Thymus (tissue), 11 donors: ENCODE results near the gene TSPEAR. TPM values are rescaled to one million over a fixed set of nuclear protein-coding genes. Genes with fewer than 3 reads are reported as not detected.

ENCODE experiments used
- DNase-seq, 9 donors: peaks; one replicate each; pipeline ENCODE4 v3.0.0-alpha.2; 2013; ENCODE audit warnings: low spot score in 9 of 9, low read depth in 6 of 9, missing footprints in 1 of 9
- H3K27ac ChIP-seq, 2 donors: one replicate each; pipeline ENCODE4 v1.5.1; 2013; ENCODE audit warnings: control low read depth in 1 of 2, low read depth in 1 of 2, low read length in 1 of 2, mild to moderate bottlenecking in 1 of 2, moderate library complexity in 1 of 2
- H3K27me3 ChIP-seq, 2 donors: one replicate each; pipeline ENCODE4 v1.5.1; 2013; ENCODE audit warnings: low read length in 1 of 2; ENCODE audit not compliant: control insufficient read depth in 2 of 2, insufficient read depth in 1 of 2
- H3K36me3 ChIP-seq, 2 donors: one replicate each; pipeline ENCODE4 v1.5.1; 2013; ENCODE audit warnings: low read length in 1 of 2, mild to moderate bottlenecking in 1 of 2, moderate library complexity in 1 of 2; ENCODE audit not compliant: control insufficient read depth in 2 of 2, insufficient read depth in 2 of 2
- H3K4me1 ChIP-seq, 2 donors: one replicate each; pipeline ENCODE4 v1.5.1; 2013; ENCODE audit warnings: low read length in 2 of 2; ENCODE audit not compliant: control insufficient read depth in 2 of 2, insufficient read depth in 2 of 2
- H3K4me3 ChIP-seq, 2 donors: one replicate each; pipeline ENCODE4 v1.5.1; 2013; ENCODE audit warnings: low read length in 2 of 2, control low read depth in 1 of 2, mild to moderate bottlenecking in 1 of 2
- H3K9me3 ChIP-seq, 2 donors: one replicate each; pipeline ENCODE4 v1.5.1; 2013; ENCODE audit warnings: low read length in 1 of 2, mild to moderate bottlenecking in 1 of 2; ENCODE audit not compliant: control insufficient read depth in 2 of 2, insufficient read depth in 1 of 2
- WGBS: extraction: QIAGEN DNeasy Blood & Tissue Kit; methylation state at CpG from one replicate; pipeline ENCODE4 v1.1.7; 2013; 5-methylcytosine and 5-hydroxymethylcytosine counted together
- polyA plus RNA-seq: library from polyadenylated mRNA; stranded (reverse); fragments of 200-250 nt; gene quantifications from one replicate; pipeline ENCODE4 v1.2.3, GENCODE V29; 2013
- total RNA-seq: library from RNA; stranded (reverse); fragments of 120-200 nt; gene quantifications from one replicate; pipeline ENCODE4 v1.2.4, GENCODE V29; 2013
- donor health status: healthy.

Gene TSPEAR
- total and polyA plus RNA-seq, 2 donors = 0.07 to 0.38 TPM

DNA sequence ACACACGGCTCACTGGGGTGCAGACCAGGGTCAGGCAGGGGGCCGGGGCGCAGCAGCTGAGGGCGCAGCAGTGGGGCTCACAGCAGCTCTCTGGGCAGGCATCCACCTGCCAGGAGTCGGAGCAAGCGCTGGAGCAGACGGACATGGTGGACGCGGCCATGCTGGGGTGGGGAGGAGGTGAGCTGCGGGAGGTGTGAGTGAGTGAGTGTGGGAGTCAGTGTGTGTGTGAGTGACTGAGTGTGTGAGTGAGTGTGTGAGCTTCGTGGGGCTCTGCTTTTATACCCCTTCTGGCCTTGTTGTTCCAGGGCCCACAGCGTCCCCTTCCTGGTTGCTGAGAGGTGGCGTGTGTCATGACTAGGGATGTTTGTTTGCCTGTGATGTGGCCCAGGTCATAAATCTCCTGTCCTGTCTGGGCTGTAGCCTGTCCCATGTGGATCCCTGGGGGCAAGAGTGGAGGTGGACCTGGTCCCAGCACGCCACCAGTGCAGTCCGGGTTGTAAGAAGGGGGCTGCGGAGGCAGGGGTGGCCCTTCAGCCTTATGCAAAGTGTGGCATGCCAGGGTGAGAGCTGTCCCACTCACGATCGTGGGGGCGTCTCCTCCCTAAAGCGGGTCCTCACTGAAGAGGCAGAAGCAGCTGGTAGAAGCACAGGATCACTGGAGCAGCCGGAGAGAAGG is 171.2 kb downstream of the TSPEAR start, which contains the start of gene KRTAP10-1:
TSS of gene KRTAP10-1 (minus strand) at position 205 of the 676 bp plus-strand sequence. CDS start at position 160, 45 bp downstream.
- Histone ChIP-seq H3K27ac (no peak within 1 kb of the TSS), H3K27me3 (peaks cover 0 to 4% of the 10 kb centered on the region in 2 donors), H3K9me3 (no peaks in the 10 kb centered on the region), H3K4me1 (no peaks in the 10 kb centered on the region), H3K36me3 (no peaks in the 10 kb centered on the region), H3K4me3 (no peak within 1 kb of the TSS)
- no peak for DNase-seq
- 82% methylated on average over 21 of the region's 21 CpGs for WGBS

DNA sequence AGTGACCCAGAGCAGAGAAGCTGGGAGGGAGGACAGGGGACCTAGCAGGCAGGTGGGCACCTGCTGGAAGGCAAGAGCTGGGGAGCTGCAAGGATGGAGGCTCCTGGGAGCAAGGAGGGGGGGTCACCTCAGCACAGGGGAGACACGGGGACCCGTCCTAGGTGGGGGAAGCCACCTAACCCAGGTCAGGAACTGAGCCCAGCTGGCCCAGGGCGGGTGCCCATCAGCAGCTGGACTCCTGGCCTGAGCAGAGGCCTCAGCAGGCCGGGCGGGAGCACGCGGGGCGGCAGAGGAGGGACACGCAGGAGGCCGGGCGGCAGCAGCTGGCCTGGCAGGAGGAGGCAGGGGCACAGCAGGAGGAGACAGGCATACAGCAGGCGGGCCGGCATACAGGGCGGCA is 172.3 kb downstream of the TSPEAR start:
- DNase-seq = no peak
- H3K27ac ChIP-seq = no peak overlapping the region
- H3K36me3 ChIP-seq = no peaks in the 10 kb centered on the region
- no peaks in the 10 kb centered on the region for H3K4me1 ChIP-seq
- 80% methylated on average over 14 of the region's 14 CpGs for WGBS
- peaks cover 0 to 4% of the 10 kb centered on the region in 2 donors for H3K27me3 ChIP-seq
- H3K4me3 ChIP-seq = no peak overlapping the region
- no peaks in the 10 kb centered on the region for H3K9me3 ChIP-seq

DNA sequence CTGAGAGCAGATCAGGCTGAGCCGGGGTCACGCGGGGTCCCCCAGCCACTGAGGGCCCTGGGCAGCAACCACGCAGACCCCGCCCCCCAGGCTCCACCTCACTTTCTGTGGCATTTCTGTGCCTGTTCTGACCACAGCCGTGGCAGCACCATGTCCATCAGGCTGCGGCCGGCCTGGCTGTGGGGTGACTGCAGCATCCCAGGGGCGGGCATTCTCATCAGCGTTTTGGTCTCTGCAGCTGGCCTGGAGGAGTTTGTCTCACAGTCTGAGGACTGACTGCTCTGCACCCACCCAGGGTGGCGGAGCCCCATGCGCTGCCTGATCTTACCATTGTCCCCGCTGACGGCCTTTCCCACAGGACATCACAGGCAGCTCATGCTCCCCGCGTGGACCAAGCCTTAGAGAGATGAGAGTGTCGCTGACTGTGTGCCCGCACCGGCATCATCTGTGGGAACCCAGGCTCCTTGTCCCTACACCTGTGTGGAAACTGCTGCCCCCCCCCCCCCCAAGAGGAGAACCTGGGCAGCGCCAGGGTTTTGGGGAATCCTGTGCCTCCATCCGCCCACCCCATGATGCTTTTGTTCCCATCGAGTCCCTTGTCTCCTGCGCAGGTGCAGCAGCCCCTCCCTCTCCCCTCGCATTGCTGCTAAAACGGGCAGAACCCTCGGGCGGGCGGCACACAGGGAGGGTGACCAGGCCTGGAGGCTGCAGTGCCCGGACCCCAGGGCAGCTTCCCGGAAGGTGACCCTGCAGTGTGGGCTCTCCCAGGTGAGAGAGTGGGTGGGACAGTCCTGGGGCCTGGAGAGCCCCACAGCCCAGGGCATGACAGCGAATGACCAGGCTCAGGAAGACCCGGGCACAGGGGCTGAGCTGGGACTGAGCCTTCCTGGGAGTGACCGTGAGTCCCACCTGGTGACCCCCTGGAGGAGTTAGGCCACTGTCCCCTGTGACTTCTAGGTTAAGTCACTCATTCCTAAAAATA is 173.2 kb downstream of the TSPEAR start:
- Histone ChIP-seq H3K27ac (no peak overlapping the region), H3K36me3 (no peaks in the 10 kb centered on the region), H3K4me1 (no peaks in the 10 kb centered on the region), H3K4me3 (no peak overlapping the region), H3K9me3 (no peaks in the 10 kb centered on the region), H3K27me3 (peaks cover 0 to 4% of the 10 kb centered on the region in 2 donors)
- WGBS = 96% methylated on average over 33 of the region's 33 CpGs
- no peak for DNase-seq

DNA sequence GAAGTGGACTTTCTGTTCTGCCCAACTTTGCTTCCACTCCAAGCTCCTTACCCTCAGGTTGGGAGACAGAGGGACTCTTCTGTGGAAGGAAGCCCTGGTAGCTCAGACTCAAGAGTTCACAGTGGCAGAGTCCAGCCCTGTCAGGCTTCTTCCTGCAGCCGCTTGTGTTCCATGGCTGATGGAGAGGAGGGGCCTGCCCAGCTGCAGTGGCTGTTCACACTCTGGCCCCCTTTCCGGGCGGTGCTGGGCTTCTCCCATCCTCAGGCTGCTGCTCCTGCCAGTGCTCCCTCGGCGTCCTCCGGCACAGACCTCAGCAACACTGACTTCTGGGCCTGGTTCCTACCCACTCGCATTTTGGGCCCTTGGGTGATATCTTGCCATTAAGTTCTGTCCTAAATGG is 175.4 kb downstream of the TSPEAR start:
- H3K27me3 ChIP-seq = peaks cover 0 to 4% of the 10 kb centered on the region in 2 donors
- no peak for DNase-seq
- no peaks in the 10 kb centered on the region for H3K36me3 ChIP-seq
- WGBS = 80% methylated on average over 7 of the region's 7 CpGs
- H3K4me1 ChIP-seq = no peaks in the 10 kb centered on the region
- H3K27ac ChIP-seq = no peak overlapping the region
- no peak overlapping the region for H3K4me3 ChIP-seq
- no peaks in the 10 kb centered on the region for H3K9me3 ChIP-seq

DNA sequence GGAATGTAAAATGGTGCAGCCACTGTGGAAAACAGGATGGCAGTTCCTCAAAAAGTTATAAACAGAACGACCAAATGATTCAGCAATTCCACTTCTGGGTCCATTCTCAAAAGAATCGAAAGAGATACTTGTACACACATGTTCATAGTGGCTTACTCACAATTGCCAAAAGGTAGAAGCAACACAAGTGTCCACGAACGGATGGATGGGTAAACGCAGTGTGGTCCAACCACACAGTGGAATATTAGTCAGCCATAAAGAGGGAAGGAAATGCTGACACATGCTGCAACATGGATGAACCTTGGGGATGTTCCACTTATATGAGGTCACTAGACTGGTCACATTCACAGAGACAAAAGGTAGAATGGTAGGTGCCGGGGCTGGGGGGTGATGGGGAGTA is 176.7 kb downstream of the TSPEAR start:
- Histone ChIP-seq H3K9me3 (no peaks in the 10 kb centered on the region), H3K27me3 (peaks cover 0 to 2% of the 10 kb centered on the region in 2 donors), H3K4me1 (no peaks in the 10 kb centered on the region), H3K4me3 (no peak overlapping the region), H3K36me3 (no peaks in the 10 kb centered on the region), H3K27ac (no peak overlapping the region)
- DNase-seq = no peak
- WGBS = 92% methylated on average over 6 of the region's 6 CpGs

DNA sequence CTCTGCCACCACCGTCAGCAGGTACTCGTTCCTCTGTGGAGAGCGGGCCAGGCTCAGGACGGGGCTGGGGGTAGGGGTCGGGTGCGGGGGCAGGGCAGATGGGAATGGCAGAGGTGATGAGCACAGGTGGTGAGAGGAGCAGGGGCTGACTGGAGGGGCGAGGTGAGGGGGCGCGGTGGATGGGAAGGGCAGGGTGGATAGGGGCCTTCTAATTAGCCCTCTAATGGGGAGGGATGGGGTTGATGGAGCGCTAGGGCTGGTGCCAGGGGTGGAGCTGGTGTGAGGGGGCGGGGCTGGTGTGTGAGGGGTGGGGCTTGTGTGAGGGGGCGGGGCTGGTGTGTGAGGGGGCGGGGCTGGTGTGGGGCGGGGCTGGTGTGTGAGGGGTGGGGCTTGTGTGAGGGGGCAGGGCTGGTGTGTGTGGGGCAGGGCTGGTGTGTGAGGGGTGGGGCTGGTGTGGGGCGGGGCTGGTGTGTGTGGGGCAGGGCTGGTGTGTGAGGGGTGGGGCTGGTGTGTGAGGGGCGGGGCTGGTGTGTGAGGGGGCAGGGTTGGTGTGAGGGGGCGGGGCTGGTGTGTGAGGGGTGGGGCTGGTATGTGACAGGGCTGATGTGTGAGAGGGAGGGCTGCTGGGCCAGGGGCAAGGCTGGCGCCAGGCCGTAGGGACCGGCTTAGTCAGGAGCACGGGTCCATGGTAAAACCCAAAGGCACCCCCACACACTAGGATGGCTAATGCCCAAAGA is 177.3 kb downstream of the TSPEAR start:
- H3K4me3 ChIP-seq = no peak overlapping the region
- DNase-seq = no peak
- WGBS = 93% methylated on average over 21 of the region's 21 CpGs
- H3K27ac ChIP-seq = no peak overlapping the region
- no peaks in the 10 kb centered on the region for H3K4me1 ChIP-seq
- H3K9me3 ChIP-seq = no peaks in the 10 kb centered on the region
- H3K36me3 ChIP-seq = no peaks in the 10 kb centered on the region
- H3K27me3 ChIP-seq = peaks cover 0 to 2% of the 10 kb centered on the region in 2 donors

DNA sequence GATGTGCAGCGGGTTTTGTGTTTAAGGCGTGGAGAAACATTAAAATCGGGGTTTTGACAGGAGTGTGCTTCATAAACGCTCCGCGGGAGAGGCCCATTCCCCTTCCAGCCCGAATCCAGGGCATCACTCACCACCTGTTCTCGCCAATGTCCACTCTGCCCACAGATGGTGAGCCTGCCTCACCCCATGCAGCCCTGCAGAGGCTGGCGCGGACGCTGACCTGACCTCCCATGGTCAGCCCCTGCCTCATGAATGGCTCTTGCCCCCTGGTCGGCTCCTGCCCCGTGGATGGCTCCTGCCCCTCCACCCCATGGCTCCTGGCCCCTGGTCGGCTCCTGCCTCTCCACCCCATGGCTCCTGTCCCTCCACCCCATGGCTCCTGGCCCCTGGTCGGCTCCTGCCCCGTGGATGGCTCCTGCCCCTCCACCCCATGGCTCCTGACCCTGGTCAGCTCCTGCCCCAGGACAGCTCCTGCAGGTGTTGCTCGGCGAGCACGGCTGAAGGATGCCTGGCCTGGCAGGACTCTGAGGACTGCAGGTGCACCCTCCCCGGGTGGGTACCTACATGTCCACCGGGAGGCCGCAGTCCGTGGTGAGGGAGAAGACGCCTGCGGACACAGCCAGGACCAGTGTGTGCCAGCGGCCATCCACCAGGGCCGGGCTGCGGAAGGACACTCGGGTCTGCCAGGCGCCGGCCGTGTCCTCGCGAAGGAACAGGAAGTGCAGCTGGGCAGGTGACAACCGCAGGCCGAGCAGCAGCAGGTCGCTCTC is 178.1 kb downstream of the TSPEAR start:
- Histone ChIP-seq H3K36me3 (no peaks in the 10 kb centered on the region), H3K4me1 (no peaks in the 10 kb centered on the region), H3K4me3 (no peak overlapping the region), H3K9me3 (no peaks in the 10 kb centered on the region), H3K27ac (no peak overlapping the region), H3K27me3 (peaks cover 0 to 2% of the 10 kb centered on the region in 2 donors)
- DNase-seq = no peak
- WGBS = 95% methylated on average over 37 of the region's 37 CpGs

DNA sequence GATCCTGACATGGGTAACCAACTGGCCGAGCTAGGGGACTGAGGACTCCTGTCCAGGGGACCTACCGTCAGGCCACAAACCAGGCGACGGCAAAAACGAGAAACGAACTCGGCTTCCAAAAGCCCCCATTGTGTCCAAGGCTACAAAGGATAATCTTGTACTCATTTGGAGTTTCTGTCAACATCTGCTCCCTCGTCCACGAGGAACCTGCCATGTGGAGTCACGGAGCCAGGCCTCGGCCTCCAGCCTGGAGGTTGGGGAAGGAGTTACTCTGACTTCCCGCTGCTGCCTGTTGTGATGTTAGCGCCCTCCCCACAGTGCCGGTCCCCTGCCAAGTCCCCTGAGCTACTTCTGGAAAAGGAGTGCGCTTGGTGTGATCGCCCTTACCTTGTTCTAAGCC is 178.7 kb downstream of the TSPEAR start:
- Histone ChIP-seq H3K4me3 (no peak overlapping the region), H3K27ac (no peak overlapping the region), H3K9me3 (no peaks in the 10 kb centered on the region), H3K27me3 (peaks cover 0 to 2% of the 10 kb centered on the region in 2 donors), H3K36me3 (no peaks in the 10 kb centered on the region), H3K4me1 (no peaks in the 10 kb centered on the region)
- DNase-seq = no peak
- 96% methylated on average over 16 of the region's 16 CpGs for whole genome bisulfite sequencing
